IMR-90 (cell line): ENCODE measurements around the gene HECW1. TPM values are rescaled to one million over a fixed set of nuclear protein-coding genes. Genes with fewer than 3 reads are reported as not detected.

Source experiments
- ATAC-seq: fragments of 200-7000 bp; cut with Tn5 transposase; 2 replicates; pipeline ENCODE4 v1.9.1; 2020; ENCODE audit warnings: low read depth, mild to moderate bottlenecking, moderate library complexity
- BruUV-seq: library from RNA; stranded (reverse); fragments of 400-500 nt; replicated peaks from 2 replicates; lab custom pipeline; 2021; lab: Mats Ljungman, UMichigan
- CTCF ChIA-PET: fragments of 300-600 bp; formaldehyde crosslinking; extraction: SDS; loops from one replicate; lab custom pipeline; 2021; ENCODE audit warnings: antibody characterized with exemption; lab: Yijun Ruan, JAX
- POLR2A ChIA-PET: fragments of 300-600 bp; sonication (Branson Sonifier 250); formaldehyde crosslinking; loops from one replicate; lab custom pipeline; 2022; ENCODE audit warnings: antibody characterized with exemption; ENCODE audit not compliant: unreplicated experiment; lab: Charles Lee
- DNase-seq: peaks from one replicate; pipeline ENCODE4 v3.0.0; 2013
- H2AFZ ChIP-seq: replicated peaks from 2 replicates; pipeline ENCODE3; 2013; ENCODE audit warnings: low read length, mild to moderate bottlenecking; ENCODE audit not compliant: poor library complexity
- H2AK5ac ChIP-seq: 2 replicates; pipeline ENCODE4 v1.6.1; 2013; ENCODE audit warnings: low read depth, low read length, inconsistent platforms
- H2AK9ac ChIP-seq: replicated peaks from 2 replicates; pipeline ENCODE3; 2013; ENCODE audit warnings: mild to moderate bottlenecking, low read depth, low read length, moderate library complexity; ENCODE audit not compliant: poor library complexity
- H2BK120ac ChIP-seq: 2 replicates; pipeline ENCODE4 v1.6.1; 2013; ENCODE audit warnings: low read depth, low read length, inconsistent platforms
- H2BK15ac ChIP-seq: 3 replicates; pipeline ENCODE4 v1.6.1; 2013; ENCODE audit warnings: low read depth, low read length, inconsistent platforms
- H2BK20ac ChIP-seq: 2 replicates; pipeline ENCODE4 v1.6.1; 2013; ENCODE audit warnings: low read depth, mild to moderate bottlenecking, inconsistent platforms, low read length, moderate library complexity
- H2BK5ac ChIP-seq: 2 replicates; pipeline ENCODE4 v1.6.1; 2013; ENCODE audit warnings: mild to moderate bottlenecking, low read depth, low read length, inconsistent platforms; ENCODE audit not compliant: poor library complexity, severe bottlenecking
- H3K14ac ChIP-seq: replicated peaks from 2 replicates; pipeline ENCODE4 v1.6.1; 2013; ENCODE audit warnings: low read depth, low read length, inconsistent platforms
- H3K18ac ChIP-seq: 2 replicates; pipeline ENCODE4 v1.6.1; 2013; ENCODE audit warnings: low read depth, low read length, control low read depth
- H3K23ac ChIP-seq: 2 replicates; pipeline ENCODE4 v1.6.1; 2013; ENCODE audit warnings: low read depth, low read length, inconsistent platforms
- H3K27ac ChIP-seq: 2 replicates; pipeline ENCODE4 v1.5.1; 2013; ENCODE audit warnings: mild to moderate bottlenecking, control low read depth, low read length; ENCODE audit not compliant: insufficient read depth
- H3K27me3 ChIP-seq: 2 replicates; pipeline ENCODE4 v1.6.1; 2013; ENCODE audit warnings: low read length; ENCODE audit not compliant: control insufficient read depth, insufficient read depth
- H3K36me3 ChIP-seq: 2 replicates; pipeline ENCODE4 v1.6.1; 2013; ENCODE audit warnings: low read length, mixed read lengths; ENCODE audit not compliant: control insufficient read depth, insufficient read depth
- H3K4ac ChIP-seq: 2 replicates; pipeline ENCODE4 v1.6.1; 2013; ENCODE audit warnings: low read depth, low read length, inconsistent platforms
- H3K4me1 ChIP-seq: 2 replicates; pipeline ENCODE4 v1.6.1; 2013; ENCODE audit warnings: low read length, mixed read lengths; ENCODE audit not compliant: control insufficient read depth, insufficient read depth
- H3K4me2 ChIP-seq: 2 replicates; pipeline ENCODE4 v1.6.1; 2013; ENCODE audit warnings: low read depth, mild to moderate bottlenecking, control low read depth, low read length, moderate library complexity
- H3K4me3 ChIP-seq: 2 replicates; pipeline ENCODE4 v1.5.1; 2013; ENCODE audit warnings: low read depth, mild to moderate bottlenecking, control low read depth, low read length, moderate library complexity; ENCODE audit not compliant: insufficient read depth
- H3K56ac ChIP-seq: 2 replicates; pipeline ENCODE4 v1.6.1; 2013; ENCODE audit warnings: low read length, inconsistent platforms; ENCODE audit not compliant: insufficient read depth; ENCODE audit errors: extremely low read depth
- H3K79me1 ChIP-seq, 2 experiments: 2 replicates each; pipeline ENCODE4 v1.6.1; 2013; ENCODE audit warnings: low read length in 2 of 2, inconsistent platforms in 1 of 2, low read depth in 1 of 2
- H3K9ac ChIP-seq: 2 replicates; pipeline ENCODE4 v1.6.1; 2013; ENCODE audit warnings: low read depth, low read length, control low read depth
- H3K9me1 ChIP-seq: 2 replicates; pipeline ENCODE4 v1.6.1; 2013; ENCODE audit warnings: low read length, inconsistent platforms; ENCODE audit not compliant: insufficient read depth
- H3K9me3 ChIP-seq: 2 replicates; pipeline ENCODE4 v1.6.1; 2013; ENCODE audit warnings: low read length; ENCODE audit not compliant: control insufficient read depth, insufficient read depth
- H4K20me1 ChIP-seq: 2 replicates; pipeline ENCODE4 v1.6.1; 2013; ENCODE audit warnings: low read length, inconsistent platforms; ENCODE audit not compliant: insufficient read depth
- H4K5ac ChIP-seq: 2 replicates; pipeline ENCODE4 v1.6.1; 2013; ENCODE audit warnings: mild to moderate bottlenecking, low read depth, low read length, control low read depth
- H4K8ac ChIP-seq, 2 experiments: 2 replicates each; pipeline ENCODE4 v1.6.1; 2013; ENCODE audit warnings: low read depth in 2 of 2, low read length in 2 of 2, control low read depth in 1 of 2, inconsistent platforms in 1 of 2
- H4K91ac ChIP-seq: 2 replicates; pipeline ENCODE4 v1.6.1; 2013; ENCODE audit warnings: low read depth, low read length, inconsistent platforms; ENCODE audit not compliant: insufficient read depth
- ELK1 ChIP-seq: fragments of 150-350 bp; IDR thresholded peaks from 2 replicates; pipeline ENCODE4 v1.6.1; 2016; ENCODE audit warnings: low read depth, mild to moderate bottlenecking, low read length, moderate library complexity, borderline replicate concordance
- RAD21 ChIP-seq: IDR thresholded peaks from 2 replicates; pipeline ENCODE4 v1.6.1; 2012; ENCODE audit warnings: low read length, improper control_type of control experiment
- WGBS, 2 experiments: methylation state at CpG; one replicate each; pipeline versions ENCODE4 v1.1.5 to v1.1.7; 2013; ENCODE audit warnings: missing lambda C conversion rate in 2 of 2; ENCODE audit not compliant: insufficient read length in 1 of 2; ENCODE audit errors: extremely low coverage in 2 of 2; 5-methylcytosine and 5-hydroxymethylcytosine counted together
- dilution Hi-C: fragments of 300-500 bp; cut with HindIII; formaldehyde crosslinking; loops from one replicate; pipeline ENCODE4 v1.14.3; 2018; ENCODE audit warnings: low sequenced_read_pairs; ENCODE audit not compliant: unreplicated experiment
- in situ Hi-C: fragments of 300-500 bp; cut with MboI; formaldehyde crosslinking; loops from 3 replicates; pipeline ENCODE4 v1.14.3; 2019; ENCODE audit warnings: low sequenced_read_pairs, inconsistent platforms, mixed read lengths
- intact Hi-C: fragments of 100-400 bp; cut with micrococcal nuclease; formaldehyde crosslinking; loops from 2 replicates; pipeline ENCODE4 v1.10.0; 2022
- polyA plus RNA-seq, 3 experiments: library from polyadenylated mRNA; depleted of rRNA; stranded (reverse); fragments of >200 nt; gene quantifications; 2 replicates each; pipeline ENCODE4 v1.2.3, GENCODE V29; 2012; ENCODE audit warnings: low replicate concordance in 1 of 3
- total RNA-seq: library from RNA; depleted of rRNA; stranded (reverse); fragments of >200 nt; gene quantifications from 2 replicates; pipeline ENCODE4 v1.2.3, GENCODE V29; 2012

Gene HECW1
- total and polyA plus RNA-seq, 2 of the 4 experiments (the other 2 are of a cell fraction) = 0.56 to 1.3 TPM

- Histone ChIP-seq H3K36me3 (no peaks in the 10 kb centered on the region), H3K23ac (no peak overlapping the region), H4K5ac (no peak overlapping the region), H3K9me3 (no peaks in the 10 kb centered on the region), H3K9me1 (no peaks in the 10 kb centered on the region), H4K20me1 (no peaks in the 10 kb centered on the region), H2AFZ (no peak overlapping the region), H2BK5ac (no peak overlapping the region), H3K18ac (no peak overlapping the region), H2BK120ac (no peak overlapping the region), H3K4ac (no peak overlapping the region), H3K4me2 (no peak overlapping the region), H4K91ac (no peak overlapping the region), H3K27ac (no peak overlapping the region), H3K14ac (no peak overlapping the region), H3K4me1 (peaks cover 6% of the 10 kb centered on the region), H4K8ac (no peak overlapping the region), H3K4me3 (no peak overlapping the region), H2AK5ac (no peak overlapping the region), H3K27me3 (peaks cover 22% of the 10 kb centered on the region), H3K79me1 (no peaks in the 10 kb centered on the region), H2BK20ac (no peak overlapping the region), H3K9ac (no peak overlapping the region), H2AK9ac (no peak overlapping the region), H3K56ac (no peak overlapping the region), H2BK15ac (no peak overlapping the region)
- TF ChIP-seq RAD21 (no peak), ELK1 (no peak)
- in situ Hi-C loops = no loop called here
- no CpG with 5 or more reads among the region's 2 CpGs for WGBS, 2 experiments
- dilution Hi-C loops = no loop called here
- no peak for ATAC-seq
- ChIA-PET CTCF (no interaction called here), POLR2A (no interaction called here)
- intact Hi-C loops = no loop called here
- DNase-seq = no peak
- no TSS peak for BruUV-seq
These were observed 405.0 kb downstream of the HECW1 start for GRCh38 chr7:43517464-43517863.
